ENCODE results near the gene CHRNA9.
A peak's percentile ranks its signal among the peaks of the same experiment; 100 is the strongest.

CHRNA9 gene

GRCh38 chr4:40309250-40309774, 25.8 kb upstream of the CHRNA9 start:
- peak; percentile 86 to 90 for DNase-seq

- DNase-seq, result no peak
Measured at GRCh38 chr4:40310225-40310624, 24.9 kb upstream of the CHRNA9 start.

GRCh38 chr4:40311811-40312346, 23.3 kb upstream of the CHRNA9 start:
- no peak for DNase-seq

- no peak for DNase-seq
Measured at GRCh38 chr4:40314951-40315350, 20.2 kb upstream of the CHRNA9 start.

GRCh38 chr4:40316333-40316781, 18.8 kb upstream of the CHRNA9 start:
- DNase-seq, result peak in 1 of 2 experiments; percentile 47

- DNase-seq, result peak; percentile 27 to 61
Measured at GRCh38 chr4:40316782-40317635, 18.1 kb upstream of the CHRNA9 start.

- no peak for DNase-seq
Measured at GRCh38 chr4:40317916-40318658, 17.0 kb upstream of the CHRNA9 start.

- DNase-seq, result no peak
Measured at GRCh38 chr4:40321574-40322275, 13.4 kb upstream of the CHRNA9 start.

- no peak for DNase-seq
Measured at GRCh38 chr4:40322811-40323210, 12.3 kb upstream of the CHRNA9 start.

GRCh38 chr4:40323866-40324265, 11.3 kb upstream of the CHRNA9 start:
- DNase-seq, result no peak

- peak in 1 of 2 experiments; percentile 67 for DNase-seq
Measured at GRCh38 chr4:40325406-40326019, 9.6 kb upstream of the CHRNA9 start.

GRCh38 chr4:40327340-40327739, 7.8 kb upstream of the CHRNA9 start:
- no peak for DNase-seq

- DNase-seq, result no peak
Measured at GRCh38 chr4:40328383-40328782, 6.8 kb upstream of the CHRNA9 start.

GRCh38 chr4:40329805-40330204, 5.3 kb upstream of the CHRNA9 start:
- DNase-seq, result no peak

- DNase-seq, result no peak
Measured at GRCh38 chr4:40330536-40330935, 4.6 kb upstream of the CHRNA9 start.

- no peak for DNase-seq
Measured at GRCh38 chr4:40331101-40331745, 3.9 kb upstream of the CHRNA9 start.

GRCh38 chr4:40331961-40332360, 3.2 kb upstream of the CHRNA9 start:
- DNase-seq, result no peak

GRCh38 chr4:40333921-40334352, 1.2 kb upstream of the CHRNA9 start:
- DNase-seq, result no peak

GRCh38 chr4:40335525-40335894, 377 bp downstream of the CHRNA9 start:
- no peak for DNase-seq

- DNase-seq, result no peak
Measured at GRCh38 chr4:40337051-40337450, 1.9 kb downstream of the CHRNA9 start.

GRCh38 chr4:40337523-40337922, 2.4 kb downstream of the CHRNA9 start:
- no peak for DNase-seq

- DNase-seq, result no peak
Measured at GRCh38 chr4:40340030-40340429, 4.9 kb downstream of the CHRNA9 start.
